Measurements from ENCODE around the gene ECM1. TPM values are rescaled to one million over a fixed set of nuclear protein-coding genes. Genes with fewer than 3 reads are reported as not detected.

ECM1 gene
- total RNA-seq, 1 experiment from 2014 or later, result 1.4 TPM

- Histone ChIP-seq H3K79me2 (ENCODE audit: insufficient read depth, low read length) (no peaks in the 10 kb centered on the region), H3K9ac (ENCODE audit: extremely low read depth, insufficient read length, low read length) (peak within 1 kb of the TSS; percentile 59), H3K27ac (ENCODE audit: insufficient read length, low read depth, low read length) (no peak within 1 kb of the TSS), H2BK120ac (ENCODE audit: low read depth, low read length, poor library complexity, severe bottlenecking) (no peak within 1 kb of the TSS), H3K27me3 (ENCODE audit: insufficient read depth, low read length) (peaks cover 3% of the 10 kb centered on the region; the same call in 1 of the 2 replicates), H3K18ac (ENCODE audit: insufficient read length, low read depth, low read length) (no peak within 1 kb of the TSS), H2AK5ac (ENCODE audit: insufficient read length, low read length) (no peak within 1 kb of the TSS), H3K23me2 (ENCODE audit: insufficient read length, low read depth, low read length, poor library complexity, severe bottlenecking) (peaks cover 10% of the 10 kb centered on the region), H3K4me1 (ENCODE audit: insufficient read depth, low read length) (0 out of 2 replicates have a peak, but pooled peaks cover 3% of the 10 kb centered on the region), H4K8ac (replicated peaks; ENCODE audit: insufficient read length, low read depth, low read length) (no peak within 1 kb of the TSS), H3K9me3 (ENCODE audit: control insufficient read depth, low read depth, low read length) (no peaks in the 10 kb centered on the region), H3K14ac (ENCODE audit: insufficient read depth, low read length) (peak within 1 kb of the TSS; percentile 73), H2AFZ (ENCODE audit: low read length) (no peak within 1 kb of the TSS), H2BK12ac (ENCODE audit: insufficient read length, low read depth, low read length) (no peak within 1 kb of the TSS), H3T11ph (ENCODE audit: low read length) (no peak within 1 kb of the TSS), H2BK20ac (ENCODE audit: low read depth, low read length, poor library complexity, severe bottlenecking) (no peak within 1 kb of the TSS), H3K56ac (ENCODE audit: insufficient read length, low read depth, low read length) (no peak within 1 kb of the TSS), H3K4me2 (ENCODE audit: insufficient read depth, insufficient read length, low read length) (peak within 1 kb of the TSS; percentile 48), H2BK15ac (ENCODE audit: low read depth, low read length) (no peak within 1 kb of the TSS), H4K91ac (ENCODE audit: insufficient read length, low read depth, low read length) (no peak within 1 kb of the TSS), H3K23ac (ENCODE audit: insufficient read length, low read depth, low read length) (no peak within 1 kb of the TSS), H2BK5ac (ENCODE audit: insufficient read length, low read length) (no peak within 1 kb of the TSS), H3K4ac (ENCODE audit: low read depth, low read length) (no peak within 1 kb of the TSS), H4K5ac (ENCODE audit: insufficient read length, low read depth, low read length) (no peak within 1 kb of the TSS), H4K20me1 (ENCODE audit: control insufficient read depth, insufficient read depth, insufficient read length) (no peaks in the 10 kb centered on the region), H3K79me1 (ENCODE audit: insufficient read depth, low read depth, low read length, poor library complexity, severe bottlenecking) (no peaks in the 10 kb centered on the region)
- WGBS (ENCODE audit: extremely low coverage, insufficient read length, low lambda C conversion rate), result no CpG with 5 or more reads among the region's 91 CpGs
- peaks cover 16 to 28% of the 10 kb centered on the region in 2 experiments for H3K4me1 Mint-ChIP-seq
- no peaks in the 10 kb centered on the region for H3K9me3 Mint-ChIP-seq
- peak within 1 kb of the TSS; percentile 69 to 87 for H3K4me3 Mint-ChIP-seq
- H3K27me3 Mint-ChIP-seq (ENCODE audit: low read depth), result peaks cover 43% of the 10 kb centered on the region
- no peak; the same call in 2 of the 3 replicates for TF ChIP-seq CTCF (conservative IDR thresholded peaks at IDR 0.05)
- peak; percentile 51 for DNase-seq
- H3K27ac Mint-ChIP-seq, result no peak within 1 kb of the TSS; a peak in 1 of 7 replicates
- H3K36me3 Mint-ChIP-seq (ENCODE audit: insufficient read depth in 1 of 3, low read depth in 3 of 3), result peaks cover 0 to 2% (median 0%) of the 10 kb centered on the region in 3 experiments; a peak in 2 of 7 replicates
Measured at GRCh38 chr1:150548632-150549495, 41.0 kb downstream of the ECM1 start, which contains the start of gene ADAMTSL4. TSS of gene ADAMTSL4 (plus strand) at chr1:150549408. CDS start at chr1:150552289, 2,881 bp downstream.

All from H9 (cell line).